OCI-M2 (cell line): ENCODE measurements around the gene MCTP2.
"Not testable (repeated sequence)": the region's sequence is repeated elsewhere in the genome, so short reads cannot be mapped to it uniquely, and the experiment has no call there.

ENCODE experiments used
- DNase-seq: peaks from one replicate; lab custom pipeline; 2025; ENCODE audit not compliant: unreplicated experiment; lab: John Stamatoyannopoulos, UW

The MCTP2 gene

GRCh38 chr15:94234300-94234699 lies 2.9 kb downstream of the MCTP2 start:
- no peak for DNase-seq

- DNase-seq: no peak
Observed at GRCh38 chr15:94235041-94235440, 3.7 kb downstream of the MCTP2 start.

- no peak for DNase-seq
Observed at GRCh38 chr15:94235646-94236045, 4.3 kb downstream of the MCTP2 start.

GRCh38 chr15:94236608-94237007 lies 5.2 kb downstream of the MCTP2 start:
- no peak for DNase-seq

GRCh38 chr15:94237903-94238302 lies 6.5 kb downstream of the MCTP2 start:
- no peak for DNase-seq

GRCh38 chr15:94238539-94239118 lies 7.3 kb downstream of the MCTP2 start:
- no peak for DNase-seq

GRCh38 chr15:94239474-94239873 lies 8.1 kb downstream of the MCTP2 start:
- DNase-seq: no peak

GRCh38 chr15:94240480-94240879 lies 9.1 kb downstream of the MCTP2 start:
- DNase-seq: no peak

GRCh38 chr15:94242257-94242656 lies 10.9 kb downstream of the MCTP2 start:
- no peak for DNase-seq

- DNase-seq: not testable (repeated sequence)
Observed at GRCh38 chr15:94243003-94243402, 11.6 kb downstream of the MCTP2 start.

GRCh38 chr15:94243418-94243817 lies 12.1 kb downstream of the MCTP2 start:
- no peak for DNase-seq

GRCh38 chr15:94246016-94246415 lies 14.7 kb downstream of the MCTP2 start:
- DNase-seq: no peak

- no peak for DNase-seq
Observed at GRCh38 chr15:94247789-94248638, 16.7 kb downstream of the MCTP2 start.

- no peak for DNase-seq
Observed at GRCh38 chr15:94250801-94251200, 19.4 kb downstream of the MCTP2 start.

GRCh38 chr15:94252223-94252766 lies 20.9 kb downstream of the MCTP2 start:
- DNase-seq: no peak

GRCh38 chr15:94252906-94253491 lies 21.6 kb downstream of the MCTP2 start:
- DNase-seq: no peak

GRCh38 chr15:94253742-94254141 lies 22.4 kb downstream of the MCTP2 start:
- DNase-seq: no peak

GRCh38 chr15:94255540-94255939 lies 24.2 kb downstream of the MCTP2 start:
- no peak for DNase-seq

GRCh38 chr15:94256511-94256910 lies 25.1 kb downstream of the MCTP2 start:
- no peak for DNase-seq

GRCh38 chr15:94257776-94258175 lies 26.4 kb downstream of the MCTP2 start:
- DNase-seq: not testable (repeated sequence)

- DNase-seq: no peak
Observed at GRCh38 chr15:94258246-94258645, 26.9 kb downstream of the MCTP2 start.
